GM23338 (cell line): Measurements from ENCODE around the gene RARRES2. TPM values are rescaled to one million over a fixed set of nuclear protein-coding genes. Genes with fewer than 3 reads are reported as not detected.

Experiments used
- ATAC-seq: fragments of 200-7000 bp; cut with Tn5 transposase; 3 replicates; pipeline ENCODE4 v1.9.1; 2020
- DNase-seq: peaks from one replicate; pipeline ENCODE4 v3.0.0-alpha.2; 2015; ENCODE audit warnings: low spot score
- H2AFZ ChIP-seq: fragments of 200-600 bp; sonication (generic); 2 replicates; pipeline ENCODE4 v1.8.0; 2016; ENCODE audit warnings: antibody characterized with exemption, mild to moderate bottlenecking, moderate library complexity
- H3F3A ChIP-seq: fragments of 200-600 bp; sonication (generic); replicated peaks from 2 replicates; pipeline ENCODE4 v1.8.0; 2017; ENCODE audit warnings: antibody characterized with exemption, mixed run types, low read depth
- H3K27ac ChIP-seq: fragments of 200-600 bp; sonication (generic); 2 replicates; pipeline ENCODE4 v1.6.1; 2016; ENCODE audit warnings: low read depth
- H3K27me3 ChIP-seq: fragments of 200-600 bp; sonication (generic); 2 replicates; pipeline ENCODE4 v1.8.0; 2016; ENCODE audit warnings: mild to moderate bottlenecking, mixed run types, moderate library complexity; ENCODE audit not compliant: insufficient read depth
- H3K36me3 ChIP-seq: fragments of 200-600 bp; sonication (generic); 2 replicates; pipeline ENCODE4 v1.8.0; 2016; ENCODE audit warnings: mild to moderate bottlenecking; ENCODE audit not compliant: insufficient read depth
- H3K4me1 ChIP-seq: fragments of 200-600 bp; sonication (generic); 2 replicates; pipeline ENCODE4 v1.8.0; 2016; ENCODE audit warnings: mild to moderate bottlenecking, moderate library complexity; ENCODE audit not compliant: insufficient read depth
- H3K4me2 ChIP-seq: fragments of 200-600 bp; sonication (generic); 2 replicates; pipeline ENCODE4 v1.7.1; 2017; ENCODE audit warnings: mixed run types
- H3K4me3 ChIP-seq: fragments of 200-600 bp; sonication (generic); 2 replicates; pipeline ENCODE4 v1.6.1; 2016; ENCODE audit warnings: mixed run types
- H3K79me2 ChIP-seq: fragments of 200-600 bp; sonication (generic); replicated peaks from 2 replicates; pipeline ENCODE4 v1.8.0; 2017; ENCODE audit warnings: mild to moderate bottlenecking; ENCODE audit not compliant: insufficient read depth
- H3K9me2 ChIP-seq: fragments of 200-600 bp; sonication (generic); 2 replicates; pipeline ENCODE4 v1.8.0; 2017; ENCODE audit not compliant: insufficient read depth
- H4K20me1 ChIP-seq: fragments of 200-600 bp; sonication (generic); replicated peaks from 2 replicates; pipeline ENCODE4 v1.8.0; 2017; ENCODE audit warnings: mild to moderate bottlenecking; ENCODE audit not compliant: insufficient read depth
- H3K27ac Mint-ChIP-seq: 2 replicates; pipeline ENCODE4 v1.8.0; 2020; ENCODE audit warnings: inconsistent platforms, mild to moderate bottlenecking, moderate library complexity, mixed read lengths
- H3K27me3 Mint-ChIP-seq: 3 replicates; pipeline ENCODE4 v1.8.0; 2022; ENCODE audit warnings: low read depth, mild to moderate bottlenecking, moderate library complexity, mixed read lengths, inconsistent platforms; ENCODE audit not compliant: insufficient read depth, poor library complexity
- H3K36me3 Mint-ChIP-seq: 3 replicates; pipeline ENCODE4 v1.8.0; 2021; ENCODE audit warnings: low read depth, mild to moderate bottlenecking, inconsistent platforms, moderate library complexity, mixed read lengths
- H3K4me1 Mint-ChIP-seq: 3 replicates; pipeline ENCODE4 v1.8.0; 2020; ENCODE audit warnings: mild to moderate bottlenecking, inconsistent platforms, mixed read lengths
- H3K4me3 Mint-ChIP-seq: 3 replicates; pipeline ENCODE4 v1.8.0; 2021; ENCODE audit warnings: moderate library complexity, mild to moderate bottlenecking, inconsistent platforms, mixed read lengths
- H3K9me3 Mint-ChIP-seq: 3 replicates; pipeline ENCODE4 v1.8.0; 2020; ENCODE audit warnings: moderate library complexity, mild to moderate bottlenecking, inconsistent platforms, mixed read lengths
- CREB1 ChIP-seq: fragments of 250-450 bp; sonication (Bioruptor Pico); IDR thresholded peaks from 2 replicates; pipeline ENCODE4 v1.5.0; 2020; ENCODE audit warnings: low read depth, mild to moderate bottlenecking, moderate library complexity
- EZH2 ChIP-seq: fragments of 200-600 bp; sonication (generic); IDR thresholded peaks from one replicate; pipeline ENCODE4 v1.8.0; 2017; ENCODE audit warnings: antibody characterized with exemption, mild to moderate bottlenecking, low read depth; ENCODE audit not compliant: unreplicated experiment
- EZH2phosphoT487 ChIP-seq: fragments of 200-600 bp; sonication (generic); IDR thresholded peaks from one replicate; pipeline ENCODE4 v1.8.1; 2018; ENCODE audit warnings: antibody characterized with exemption; ENCODE audit not compliant: unreplicated experiment
- JUNB ChIP-seq: IDR thresholded peaks from one replicate; pipeline ENCODE4 v1.6.1; 2016; ENCODE audit warnings: antibody characterized with exemption; ENCODE audit not compliant: unreplicated experiment
- NANOG ChIP-seq: IDR thresholded peaks from 2 replicates; pipeline ENCODE4 v1.6.1; 2016; ENCODE audit warnings: antibody characterized with exemption, borderline replicate concordance
- POLR2AphosphoS5 ChIP-seq: IDR thresholded peaks from 2 replicates; pipeline ENCODE4 v1.6.1; 2016; ENCODE audit warnings: antibody characterized with exemption, low read depth
- STAT1 ChIP-seq: IDR thresholded peaks from one replicate; pipeline ENCODE4 v1.6.1; 2016; ENCODE audit warnings: antibody characterized with exemption; ENCODE audit not compliant: unreplicated experiment
- ZNF114 ChIP-seq: fragments of 250-450 bp; sonication (Bioruptor Pico); IDR thresholded peaks from 2 replicates; pipeline ENCODE4 v1.5.0; 2020; ENCODE audit warnings: mild to moderate bottlenecking, moderate library complexity
- ZNF331 ChIP-seq: fragments of 250-450 bp; sonication (Bioruptor Pico); IDR thresholded peaks from 2 replicates; pipeline ENCODE4 v1.5.0; 2020; ENCODE audit warnings: low read depth, mild to moderate bottlenecking, moderate library complexity
- polyA plus RNA-seq: library from polyadenylated mRNA; unstranded; fragments of >200 nt; fragmentation: Nextera tagmentation; extraction: Ambion mirVana; gene quantifications from 2 replicates; pipeline ENCODE4 v1.2.1, GENCODE V29; 2016
- total RNA-seq: library from RNA; depleted of rRNA; stranded (reverse); fragments of >200 nt; shearing (Covaris generic); gene quantifications from 2 replicates; pipeline ENCODE4 v1.2.3, GENCODE V29; 2014
- TF ChIP-seq, protein P1 (sequence below), 2 experiments: fragments of 200-600 bp in 1 of 2; sonication (generic) in 1 of 2; conservative IDR thresholded peaks; 2 replicates each; pipeline versions ENCODE4 v1.5.1 to v1.6.1; 2016 to 2017; ENCODE audit warnings: antibody characterized with exemption in 2 of 2, low read depth in 2 of 2, mild to moderate bottlenecking in 2 of 2, moderate library complexity in 1 of 2
- TF ChIP-seq, protein P2 (sequence below): IDR thresholded peaks from 2 replicates; pipeline ENCODE4 v1.6.1; 2016; ENCODE audit warnings: antibody characterized with exemption
- TF ChIP-seq, protein P3 (sequence below): IDR thresholded peaks from one replicate; pipeline ENCODE4 v1.6.1; 2018; ENCODE audit warnings: antibody characterized with exemption; ENCODE audit not compliant: unreplicated experiment
- TF ChIP-seq, protein P4 (sequence below): fragments of 250-450 bp; sonication (Bioruptor Pico); IDR thresholded peaks from 2 replicates; pipeline ENCODE4 v1.5.0; 2020; ENCODE audit warnings: mild to moderate bottlenecking, moderate library complexity

RARRES2 gene
- total and polyA plus RNA-seq, 2 experiments from 2014 or later, result 169 to 314 TPM

DNA sequence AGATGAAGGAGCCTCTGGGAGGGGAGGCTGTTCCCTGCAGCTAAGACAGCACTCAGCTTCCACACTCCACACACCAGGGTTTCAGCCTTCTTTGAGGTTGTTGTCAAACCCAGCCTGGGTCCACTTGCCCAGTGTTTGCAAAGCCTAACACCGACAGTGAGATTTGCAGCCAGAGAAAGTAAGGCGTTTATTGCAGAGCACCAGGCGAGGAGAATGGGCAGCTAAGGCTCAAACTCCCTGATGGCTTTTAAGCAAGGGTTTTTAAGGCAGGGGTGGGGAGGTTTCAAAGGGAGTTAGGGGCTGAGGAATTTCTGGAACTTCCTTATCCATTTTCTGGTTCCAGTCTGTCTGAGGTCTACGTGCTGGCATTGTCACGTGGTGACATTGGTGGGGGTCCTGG is 33.0 kb upstream of the RARRES2 start (continued):
- TF ChIP-seq, protein P1, sequence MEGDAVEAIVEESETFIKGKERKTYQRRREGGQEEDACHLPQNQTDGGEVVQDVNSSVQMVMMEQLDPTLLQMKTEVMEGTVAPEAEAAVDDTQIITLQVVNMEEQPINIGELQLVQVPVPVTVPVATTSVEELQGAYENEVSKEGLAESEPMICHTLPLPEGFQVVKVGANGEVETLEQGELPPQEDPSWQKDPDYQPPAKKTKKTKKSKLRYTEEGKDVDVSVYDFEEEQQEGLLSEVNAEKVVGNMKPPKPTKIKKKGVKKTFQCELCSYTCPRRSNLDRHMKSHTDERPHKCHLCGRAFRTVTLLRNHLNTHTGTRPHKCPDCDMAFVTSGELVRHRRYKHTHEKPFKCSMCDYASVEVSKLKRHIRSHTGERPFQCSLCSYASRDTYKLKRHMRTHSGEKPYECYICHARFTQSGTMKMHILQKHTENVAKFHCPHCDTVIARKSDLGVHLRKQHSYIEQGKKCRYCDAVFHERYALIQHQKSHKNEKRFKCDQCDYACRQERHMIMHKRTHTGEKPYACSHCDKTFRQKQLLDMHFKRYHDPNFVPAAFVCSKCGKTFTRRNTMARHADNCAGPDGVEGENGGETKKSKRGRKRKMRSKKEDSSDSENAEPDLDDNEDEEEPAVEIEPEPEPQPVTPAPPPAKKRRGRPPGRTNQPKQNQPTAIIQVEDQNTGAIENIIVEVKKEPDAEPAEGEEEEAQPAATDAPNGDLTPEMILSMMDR (conservative IDR thresholded peaks at IDR 0.05; ENCODE audit: low read depth in 2 of 2), result no peak
- TF ChIP-seq JUNB (no peak), STAT1 (no peak), NANOG (no peak)

DNA sequence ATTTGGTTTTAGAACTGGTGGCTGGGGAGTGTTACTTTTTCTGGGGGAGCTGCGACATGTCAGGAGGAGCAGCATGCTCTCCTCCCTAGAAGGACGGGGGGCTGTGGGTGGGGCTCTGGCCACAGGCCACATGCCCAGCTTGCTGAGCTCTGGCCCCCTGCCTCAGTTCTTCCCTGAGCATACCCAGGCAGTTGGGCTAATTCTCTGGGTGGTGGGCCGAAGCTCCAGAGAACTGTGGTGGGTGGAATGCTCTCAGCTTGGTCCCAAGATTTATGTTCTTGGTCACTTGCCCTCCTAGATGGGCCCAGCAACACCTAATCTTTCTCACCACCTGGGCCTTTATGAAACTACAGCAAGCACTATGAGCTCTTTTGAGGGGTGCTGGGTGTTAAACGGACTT is 32.6 kb upstream of the RARRES2 start:
- H3K36me3 ChIP-seq, result 0 out of 2 replicates have a peak, but pooled peaks cover 3% of the 10 kb centered on the region
- H3F3A ChIP-seq, result peaks cover 43% of the 10 kb centered on the region
- H3K9me2 ChIP-seq, result no peaks in the 10 kb centered on the region
- peaks cover 50% of the 10 kb centered on the region for H3K4me1 ChIP-seq
- no peak overlapping the region for H3K4me3 ChIP-seq
- Mint-ChIP-seq H3K27me3 (peaks cover 30% of the 10 kb centered on the region), H3K4me3 (no peak overlapping the region), H3K36me3 (peaks cover 56% of the 10 kb centered on the region), H3K27ac (peak overlapping the region; percentile 20), H3K4me1 (peaks cover 69% of the 10 kb centered on the region), H3K9me3 (no peaks in the 10 kb centered on the region)
- no peak overlapping the region for H2AFZ ChIP-seq
- H3K79me2 ChIP-seq, result peaks cover 39% of the 10 kb centered on the region
- peak overlapping the region; percentile 97; the same call in 1 of the 2 replicates for H3K27ac ChIP-seq
- ATAC-seq (no peak), DNase-seq (no peak)
- H4K20me1 ChIP-seq, result peaks cover 5% of the 10 kb centered on the region
- no peaks in the 10 kb centered on the region for H3K27me3 ChIP-seq
- peak overlapping the region; percentile 51; the same call in 1 of the 2 replicates for H3K4me2 ChIP-seq
- TF ChIP-seq EZH2 (no peak), ZNF114 (CRISPR knock-in tag) (no peak), ZNF331 (CRISPR knock-in tag) (no peak), CREB1 (CRISPR knock-in tag) (no peak), EZH2phosphoT487 (no peak), JUNB (no peak), STAT1 (no peak), POLR2AphosphoS5 (no peak)
- TF ChIP-seq, protein P2, sequence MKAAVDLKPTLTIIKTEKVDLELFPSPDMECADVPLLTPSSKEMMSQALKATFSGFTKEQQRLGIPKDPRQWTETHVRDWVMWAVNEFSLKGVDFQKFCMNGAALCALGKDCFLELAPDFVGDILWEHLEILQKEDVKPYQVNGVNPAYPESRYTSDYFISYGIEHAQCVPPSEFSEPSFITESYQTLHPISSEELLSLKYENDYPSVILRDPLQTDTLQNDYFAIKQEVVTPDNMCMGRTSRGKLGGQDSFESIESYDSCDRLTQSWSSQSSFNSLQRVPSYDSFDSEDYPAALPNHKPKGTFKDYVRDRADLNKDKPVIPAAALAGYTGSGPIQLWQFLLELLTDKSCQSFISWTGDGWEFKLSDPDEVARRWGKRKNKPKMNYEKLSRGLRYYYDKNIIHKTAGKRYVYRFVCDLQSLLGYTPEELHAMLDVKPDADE, result no peak
- TF ChIP-seq, protein P3, sequence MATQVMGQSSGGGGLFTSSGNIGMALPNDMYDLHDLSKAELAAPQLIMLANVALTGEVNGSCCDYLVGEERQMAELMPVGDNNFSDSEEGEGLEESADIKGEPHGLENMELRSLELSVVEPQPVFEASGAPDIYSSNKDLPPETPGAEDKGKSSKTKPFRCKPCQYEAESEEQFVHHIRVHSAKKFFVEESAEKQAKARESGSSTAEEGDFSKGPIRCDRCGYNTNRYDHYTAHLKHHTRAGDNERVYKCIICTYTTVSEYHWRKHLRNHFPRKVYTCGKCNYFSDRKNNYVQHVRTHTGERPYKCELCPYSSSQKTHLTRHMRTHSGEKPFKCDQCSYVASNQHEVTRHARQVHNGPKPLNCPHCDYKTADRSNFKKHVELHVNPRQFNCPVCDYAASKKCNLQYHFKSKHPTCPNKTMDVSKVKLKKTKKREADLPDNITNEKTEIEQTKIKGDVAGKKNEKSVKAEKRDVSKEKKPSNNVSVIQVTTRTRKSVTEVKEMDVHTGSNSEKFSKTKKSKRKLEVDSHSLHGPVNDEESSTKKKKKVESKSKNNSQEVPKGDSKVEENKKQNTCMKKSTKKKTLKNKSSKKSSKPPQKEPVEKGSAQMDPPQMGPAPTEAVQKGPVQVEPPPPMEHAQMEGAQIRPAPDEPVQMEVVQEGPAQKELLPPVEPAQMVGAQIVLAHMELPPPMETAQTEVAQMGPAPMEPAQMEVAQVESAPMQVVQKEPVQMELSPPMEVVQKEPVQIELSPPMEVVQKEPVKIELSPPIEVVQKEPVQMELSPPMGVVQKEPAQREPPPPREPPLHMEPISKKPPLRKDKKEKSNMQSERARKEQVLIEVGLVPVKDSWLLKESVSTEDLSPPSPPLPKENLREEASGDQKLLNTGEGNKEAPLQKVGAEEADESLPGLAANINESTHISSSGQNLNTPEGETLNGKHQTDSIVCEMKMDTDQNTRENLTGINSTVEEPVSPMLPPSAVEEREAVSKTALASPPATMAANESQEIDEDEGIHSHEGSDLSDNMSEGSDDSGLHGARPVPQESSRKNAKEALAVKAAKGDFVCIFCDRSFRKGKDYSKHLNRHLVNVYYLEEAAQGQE, result no peak
- TF ChIP-seq, protein P4, sequence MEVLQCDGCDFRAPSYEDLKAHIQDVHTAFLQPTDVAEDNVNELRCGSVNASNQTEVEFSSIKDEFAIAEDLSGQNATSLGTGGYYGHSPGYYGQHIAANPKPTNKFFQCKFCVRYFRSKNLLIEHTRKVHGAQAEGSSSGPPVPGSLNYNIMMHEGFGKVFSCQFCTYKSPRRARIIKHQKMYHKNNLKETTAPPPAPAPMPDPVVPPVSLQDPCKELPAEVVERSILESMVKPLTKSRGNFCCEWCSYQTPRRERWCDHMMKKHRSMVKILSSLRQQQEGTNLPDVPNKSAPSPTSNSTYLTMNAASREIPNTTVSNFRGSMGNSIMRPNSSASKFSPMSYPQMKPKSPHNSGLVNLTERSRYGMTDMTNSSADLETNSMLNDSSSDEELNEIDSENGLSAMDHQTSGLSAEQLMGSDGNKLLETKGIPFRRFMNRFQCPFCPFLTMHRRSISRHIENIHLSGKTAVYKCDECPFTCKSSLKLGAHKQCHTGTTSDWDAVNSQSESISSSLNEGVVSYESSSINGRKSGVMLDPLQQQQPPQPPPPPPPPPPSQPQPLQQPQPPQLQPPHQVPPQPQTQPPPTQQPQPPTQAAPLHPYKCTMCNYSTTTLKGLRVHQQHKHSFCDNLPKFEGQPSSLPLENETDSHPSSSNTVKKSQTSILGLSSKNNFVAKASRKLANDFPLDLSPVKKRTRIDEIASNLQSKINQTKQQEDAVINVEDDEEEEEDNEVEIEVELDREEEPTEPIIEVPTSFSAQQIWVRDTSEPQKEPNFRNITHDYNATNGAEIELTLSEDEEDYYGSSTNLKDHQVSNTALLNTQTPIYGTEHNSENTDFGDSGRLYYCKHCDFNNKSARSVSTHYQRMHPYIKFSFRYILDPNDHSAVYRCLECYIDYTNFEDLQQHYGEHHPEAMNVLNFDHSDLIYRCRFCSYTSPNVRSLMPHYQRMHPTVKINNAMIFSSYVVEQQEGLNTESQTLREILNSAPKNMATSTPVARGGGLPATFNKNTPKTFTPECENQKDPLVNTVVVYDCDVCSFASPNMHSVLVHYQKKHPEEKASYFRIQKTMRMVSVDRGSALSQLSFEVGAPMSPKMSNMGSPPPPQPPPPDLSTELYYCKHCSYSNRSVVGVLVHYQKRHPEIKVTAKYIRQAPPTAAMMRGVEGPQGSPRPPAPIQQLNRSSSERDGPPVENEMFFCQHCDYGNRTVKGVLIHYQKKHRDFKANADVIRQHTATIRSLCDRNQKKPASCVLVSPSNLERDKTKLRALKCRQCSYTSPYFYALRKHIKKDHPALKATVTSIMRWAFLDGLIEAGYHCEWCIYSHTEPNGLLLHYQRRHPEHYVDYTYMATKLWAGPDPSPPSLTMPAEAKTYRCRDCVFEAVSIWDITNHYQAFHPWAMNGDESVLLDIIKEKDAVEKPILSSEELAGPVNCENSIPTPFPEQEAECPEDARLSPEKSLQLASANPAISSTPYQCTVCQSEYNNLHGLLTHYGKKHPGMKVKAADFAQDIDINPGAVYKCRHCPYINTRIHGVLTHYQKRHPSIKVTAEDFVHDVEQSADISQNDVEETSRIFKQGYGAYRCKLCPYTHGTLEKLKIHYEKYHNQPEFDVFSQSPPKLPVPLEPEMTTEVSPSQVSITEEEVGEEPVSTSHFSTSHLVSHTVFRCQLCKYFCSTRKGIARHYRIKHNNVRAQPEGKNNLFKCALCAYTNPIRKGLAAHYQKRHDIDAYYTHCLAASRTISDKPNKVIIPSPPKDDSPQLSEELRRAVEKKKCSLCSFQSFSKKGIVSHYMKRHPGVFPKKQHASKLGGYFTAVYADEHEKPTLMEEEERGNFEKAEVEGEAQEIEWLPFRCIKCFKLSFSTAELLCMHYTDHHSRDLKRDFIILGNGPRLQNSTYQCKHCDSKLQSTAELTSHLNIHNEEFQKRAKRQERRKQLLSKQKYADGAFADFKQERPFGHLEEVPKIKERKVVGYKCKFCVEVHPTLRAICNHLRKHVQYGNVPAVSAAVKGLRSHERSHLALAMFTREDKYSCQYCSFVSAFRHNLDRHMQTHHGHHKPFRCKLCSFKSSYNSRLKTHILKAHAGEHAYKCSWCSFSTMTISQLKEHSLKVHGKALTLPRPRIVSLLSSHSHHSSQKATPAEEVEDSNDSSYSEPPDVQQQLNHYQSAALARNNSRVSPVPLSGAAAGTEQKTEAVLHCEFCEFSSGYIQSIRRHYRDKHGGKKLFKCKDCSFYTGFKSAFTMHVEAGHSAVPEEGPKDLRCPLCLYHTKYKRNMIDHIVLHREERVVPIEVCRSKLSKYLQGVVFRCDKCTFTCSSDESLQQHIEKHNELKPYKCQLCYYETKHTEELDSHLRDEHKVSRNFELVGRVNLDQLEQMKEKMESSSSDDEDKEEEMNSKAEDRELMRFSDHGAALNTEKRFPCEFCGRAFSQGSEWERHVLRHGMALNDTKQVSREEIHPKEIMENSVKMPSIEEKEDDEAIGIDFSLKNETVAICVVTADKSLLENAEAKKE (CRISPR knock-in tag), result no peak
